GM13976 (cell line): Measurements from ENCODE around the gene FOXP2.
"Not testable (repeated sequence)": the region's sequence is repeated elsewhere in the genome, so short reads cannot be mapped to it uniquely, and the experiment has no call there.

Experiments
- DNase-seq: peaks from one replicate; pipeline ENCODE4 v3.0.0; 2012; ENCODE audit warnings: low spot score
- CTCF ChIP-seq: IDR thresholded peaks from 2 replicates; pipeline ENCODE4 v1.5.1; 2012; ENCODE audit warnings: borderline replicate concordance, mild to moderate bottlenecking; ENCODE audit not compliant: insufficient read depth; ENCODE audit errors: extremely low read depth, missing control alignments, control extremely low read depth
- in situ Hi-C: fragments of 300-500 bp; cut with MboI; formaldehyde crosslinking; loops from one replicate; pipeline ENCODE4 v1.12.0; 2022; ENCODE audit warnings: low sequenced_read_pairs, mixed read lengths, inconsistent platforms; ENCODE audit not compliant: unreplicated experiment

FOXP2 gene

GRCh38 chr7:114575098-114575497, 160.5 kb downstream of the FOXP2 start:
- no peak for TF ChIP-seq CTCF
- DNase-seq: no peak
- in situ Hi-C loops: no loop called here

GRCh38 chr7:114580963-114581362, 166.3 kb downstream of the FOXP2 start:
- DNase-seq, in situ Hi-C loops: not testable (repeated sequence)

GRCh38 chr7:114588506-114588905, 173.9 kb downstream of the FOXP2 start:
- in situ Hi-C loops: no loop called here
- DNase-seq: no peak
- TF ChIP-seq CTCF: no peak

- in situ Hi-C loops: no loop called here
- no peak for DNase-seq
- TF ChIP-seq CTCF: no peak
Measured at GRCh38 chr7:114589436-114589835, 174.8 kb downstream of the FOXP2 start.

- in situ Hi-C loops: no loop called here
- no peak for DNase-seq
- TF ChIP-seq CTCF: no peak
Measured at GRCh38 chr7:114590298-114590697, 175.7 kb downstream of the FOXP2 start.

- in situ Hi-C loops: no loop called here
- DNase-seq: no peak
- TF ChIP-seq CTCF: no peak
Measured at GRCh38 chr7:114598946-114599345, 184.3 kb downstream of the FOXP2 start.

- in situ Hi-C loops: no loop called here
- DNase-seq: no peak
- no peak for TF ChIP-seq CTCF
Measured at GRCh38 chr7:114606100-114606499, 191.5 kb downstream of the FOXP2 start.

GRCh38 chr7:114608822-114609221, 194.2 kb downstream of the FOXP2 start:
- DNase-seq, in situ Hi-C loops: not testable (repeated sequence)
